ENCODE data around the gene ADGRA3.

Gene ADGRA3

GRCh38 chr4:22512306-22512705, 3.6 kb downstream of the ADGRA3 start:
- TF ChIP-seq CTCF (IDR thresholded peaks at IDR 0.05; ENCODE audit: extremely low read depth, missing control alignments): no peak

GRCh38 chr4:22510750-22511149, 5.1 kb downstream of the ADGRA3 start:
- DNase-seq (ENCODE audit: low spot score): no peak
- TF ChIP-seq CTCF (IDR thresholded peaks at IDR 0.05; ENCODE audit: extremely low read depth, missing control alignments): no peak

More at GRCh38 chr4:22512306-22512705, 3.6 kb downstream of the ADGRA3 start:
- DNase-seq (ENCODE audit: low spot score): no peak

- TF ChIP-seq CTCF (IDR thresholded peaks at IDR 0.05; ENCODE audit: extremely low read depth, missing control alignments): no peak
- DNase-seq (ENCODE audit: low spot score): no peak
These were observed 7.5 kb downstream of the ADGRA3 start for GRCh38 chr4:22508376-22508775.

GRCh38 chr4:22504922-22505321, 10.9 kb downstream of the ADGRA3 start:
- TF ChIP-seq CTCF (IDR thresholded peaks at IDR 0.05; ENCODE audit: extremely low read depth, missing control alignments): no peak
- DNase-seq (ENCODE audit: low spot score): no peak

GRCh38 chr4:22504447-22504846, 11.4 kb downstream of the ADGRA3 start:
- no peak for DNase-seq (ENCODE audit: low spot score)
- TF ChIP-seq CTCF (IDR thresholded peaks at IDR 0.05; ENCODE audit: extremely low read depth, missing control alignments): no peak

DNA sequence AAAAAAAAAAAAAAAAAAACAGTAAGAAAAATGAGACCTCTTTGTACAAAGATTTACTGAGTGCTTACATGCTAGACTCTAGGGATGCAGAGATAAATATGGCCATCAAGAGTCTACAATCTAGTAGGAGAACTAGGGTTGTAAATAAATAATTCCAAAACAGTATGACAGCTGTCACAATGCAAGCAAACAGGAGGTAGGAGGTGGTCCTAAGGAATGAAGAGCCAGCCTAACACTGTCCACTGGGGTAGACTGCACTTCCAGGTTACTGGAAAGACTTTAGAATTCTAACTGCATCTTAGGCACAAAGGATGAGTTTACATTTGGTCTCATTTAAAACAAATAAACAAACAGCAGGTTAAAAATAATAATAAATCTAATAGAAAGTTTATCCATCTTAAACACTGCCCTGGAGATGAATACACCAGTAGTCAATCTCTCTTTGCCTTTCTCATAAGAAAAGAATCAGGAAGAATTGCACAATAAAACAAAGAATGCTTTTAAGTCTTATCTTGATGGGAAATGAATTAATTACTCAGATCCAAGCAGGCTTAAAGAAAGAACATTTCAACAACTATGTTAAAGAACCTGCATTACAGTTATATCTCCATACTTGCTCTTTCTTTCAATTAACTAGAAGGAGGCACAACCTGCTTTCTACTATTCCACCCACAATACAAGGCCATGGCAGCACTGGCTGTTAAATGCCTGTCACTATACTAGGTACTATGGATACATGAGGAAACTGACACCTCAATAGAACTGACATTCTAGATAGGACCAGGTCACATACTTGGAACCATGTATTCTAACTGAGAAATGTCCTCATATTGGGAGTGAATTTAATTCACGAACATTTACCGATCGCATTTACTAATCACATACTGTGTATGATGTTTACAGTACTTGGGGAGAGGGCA, 12.7 kb downstream of the ADGRA3 start:
- TF ChIP-seq CTCF (IDR thresholded peaks at IDR 0.05; ENCODE audit: extremely low read depth, missing control alignments): no peak
- no peak for DNase-seq (ENCODE audit: low spot score)

DNA sequence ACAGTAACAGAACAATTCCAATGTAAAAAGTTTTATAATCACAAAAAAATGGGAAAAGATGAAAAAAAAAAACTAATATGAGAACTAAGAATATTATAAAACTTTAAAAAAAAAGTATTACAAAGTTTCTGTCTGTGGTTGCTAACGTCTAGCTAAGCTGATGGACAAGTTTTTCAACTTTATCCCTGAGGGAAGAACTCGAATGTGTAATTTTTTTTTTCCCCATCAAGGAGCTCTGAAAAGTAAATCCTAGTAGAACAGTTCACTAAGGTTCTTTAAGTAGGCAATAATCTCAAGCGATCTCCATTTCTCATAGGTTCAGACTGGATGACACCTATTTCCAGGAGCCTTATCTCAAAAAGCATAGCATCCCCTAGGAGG, 14.2 kb downstream of the ADGRA3 start:
- no peak for DNase-seq (ENCODE audit: low spot score)
- no peak for TF ChIP-seq CTCF (IDR thresholded peaks at IDR 0.05; ENCODE audit: extremely low read depth, missing control alignments)
